GM19023 (cell line): ENCODE data around the gene REPIN1.

Experiments used
- ATAC-seq: cut with Tn5 transposase; IDR thresholded peaks from one replicate; pipeline ENCODE4 v1.9.1; 2021; ENCODE audit warnings: mild to moderate bottlenecking, moderate library complexity; ENCODE audit not compliant: unreplicated experiment

Gene REPIN1

DNA sequence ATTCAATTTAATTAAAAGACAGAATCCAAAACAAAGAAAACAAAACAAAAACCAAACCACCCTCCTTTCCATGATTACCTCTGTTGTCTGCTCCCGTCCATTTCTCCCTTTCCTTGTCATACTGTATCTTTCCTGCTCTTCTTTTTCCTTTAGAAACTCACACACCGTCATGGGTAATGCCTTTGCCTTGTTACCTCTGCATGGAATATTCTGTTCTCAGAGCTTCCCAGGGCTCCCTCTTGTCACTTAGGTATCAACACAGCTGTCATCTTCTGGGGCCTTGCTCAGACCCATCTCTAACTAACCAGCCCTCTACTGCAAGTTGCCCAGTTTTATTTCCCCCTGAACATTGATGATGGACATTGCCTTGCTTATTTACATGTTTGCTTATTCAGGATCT, 51.6 kb downstream of the REPIN1 start:
- no peak for ATAC-seq

DNA sequence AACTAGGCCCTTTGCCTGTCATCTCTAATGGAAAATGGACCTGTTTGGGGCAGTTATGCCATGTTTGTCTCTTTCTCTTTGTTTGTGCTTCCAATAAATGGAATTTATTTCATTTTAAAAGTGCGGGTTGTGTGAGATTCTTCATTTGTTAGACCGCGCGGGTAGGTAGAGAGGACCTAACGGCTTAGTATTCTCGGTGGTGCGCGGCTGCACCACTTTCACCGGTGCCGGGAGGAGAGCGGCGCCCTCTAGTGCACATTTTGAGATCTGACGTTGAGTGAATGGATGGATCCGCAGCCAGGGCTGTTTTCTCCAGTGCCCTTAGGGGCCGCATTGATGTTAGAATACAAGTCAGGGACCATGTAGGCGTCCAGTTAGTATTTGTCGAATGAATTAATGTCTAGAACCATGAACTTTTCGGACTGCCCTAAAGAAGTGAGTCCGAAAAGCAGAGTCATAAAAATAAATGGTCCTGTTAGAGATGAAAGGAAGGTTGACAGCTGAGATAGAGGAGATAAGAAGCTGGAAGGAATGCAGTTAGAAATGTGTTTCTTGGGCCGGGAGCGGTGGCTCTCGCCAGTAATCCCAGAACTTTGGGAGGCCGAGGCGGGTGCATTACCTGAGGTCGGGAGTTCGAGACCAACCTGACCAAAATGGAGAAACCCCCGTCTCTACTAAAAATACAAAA, 52.5 kb downstream of the REPIN1 start:
- ATAC-seq, result peak; percentile 96

DNA sequence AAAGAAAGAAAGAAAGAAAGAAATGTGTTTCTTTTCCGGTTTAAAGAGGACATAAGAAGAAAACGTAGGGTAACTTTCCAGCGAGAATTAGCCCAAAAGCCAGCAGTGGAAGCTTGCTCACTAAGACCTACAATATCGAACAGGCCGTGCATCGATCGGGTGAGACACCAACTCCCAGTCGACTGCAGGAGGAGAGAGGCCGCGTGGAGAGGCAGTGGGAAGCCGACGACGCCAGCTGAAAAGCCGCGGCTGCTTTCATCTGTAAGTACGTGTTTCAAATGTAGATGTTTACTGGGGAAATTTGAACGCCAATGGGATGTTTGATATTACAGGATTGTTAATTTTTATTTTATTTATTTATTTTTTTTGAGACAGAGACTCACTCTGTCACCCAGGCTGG, 53.2 kb downstream of the REPIN1 start:
- ATAC-seq, result no peak
